Measurements from ENCODE around the gene PRKN.

- TF ChIP-seq CTCF (conservative IDR thresholded peaks at IDR 0.05): no peak
- no peak for TF ChIP-seq EZH2 (IDR thresholded peaks at IDR 0.05; ENCODE audit: low read depth)
Measured at GRCh38 chr6:162468326-162468725, 259.2 kb downstream of the PRKN start.
